HepG2 (cell line): Measurements from ENCODE around the gene PSMB2. TPM values are rescaled to one million over a fixed set of nuclear protein-coding genes. Genes with fewer than 3 reads are reported as not detected.

Experiments
- FOXP1 ChIP-seq, 2 experiments: fragments of 450-650 bp in 1 of 2; IDR thresholded peaks; 2 replicates each; pipeline ENCODE4 v1.6.1; 2017 to 2018; ENCODE audit warnings: antibody characterized with exemption in 1 of 2
- GFI1 ChIP-seq: sonication (generic); formaldehyde crosslinking; IDR thresholded peaks from 2 replicates; pipeline ENCODE4 v1.5.0; 2020; ENCODE audit warnings: missing genetic modification reagents, mild to moderate bottlenecking, borderline replicate concordance
- HNRNPL ChIP-seq: fragments of 200-400 bp; formaldehyde crosslinking; IDR thresholded peaks from 2 replicates; pipeline ENCODE4 v1.6.1; 2017; ENCODE audit warnings: mild to moderate bottlenecking, low read depth, low read length
- RARG ChIP-seq: sonication (generic); formaldehyde crosslinking; IDR thresholded peaks from 2 replicates; pipeline ENCODE4 v1.4.0; 2020; ENCODE audit warnings: low read depth, mild to moderate bottlenecking, missing genetic modification reagents
- REXO4 ChIP-seq: sonication (generic); formaldehyde crosslinking; IDR thresholded peaks from 2 replicates; pipeline ENCODE4 v1.8.0; 2022; ENCODE audit warnings: missing genetic modification reagents, mild to moderate bottlenecking, borderline replicate concordance
- SP1 ChIP-seq, 2 experiments: fragments of 450-650 bp in 1 of 2; sonication (generic) in 1 of 2; formaldehyde crosslinking in 1 of 2; IDR thresholded peaks; 2 replicates each; pipeline versions ENCODE4 v1.4.0 to v1.6.1; 2016 to 2020; ENCODE audit warnings: missing genetic modification reagents in 1 of 2
- YEATS4 ChIP-seq: sonication (generic); formaldehyde crosslinking; IDR thresholded peaks from 2 replicates; pipeline ENCODE4 v1.4.0; 2020; ENCODE audit warnings: missing genetic modification reagents, borderline replicate concordance
- ZNF317 ChIP-seq: sonication (generic); formaldehyde crosslinking; IDR thresholded peaks from 2 replicates; pipeline ENCODE4 v1.5.0; 2020; ENCODE audit warnings: mild to moderate bottlenecking, missing genetic modification reagents
- ZNF780A ChIP-seq: sonication (generic); formaldehyde crosslinking; IDR thresholded peaks from 2 replicates; pipeline ENCODE4 v1.8.0; 2022; ENCODE audit warnings: mild to moderate bottlenecking, missing genetic modification reagents, moderate library complexity
- polyA plus RNA-seq, 8 experiments: library from polyadenylated mRNA; depleted of rRNA in 3 of 8; stranded (reverse) in 7 of 8; unstranded in 1 of 8; fragments of >200 nt; fragmentation: Illumina TruSeq in 4 of 8; extraction: Trizol in 4 of 8; gene quantifications; 2 replicates each; pipeline versions ENCODE4 v1.2.1 to v1.2.3, GENCODE V29; 2011 to 2016; ENCODE audit warnings: low read depth in 4 of 8, missing spikeins in 1 of 8, mixed read lengths in 1 of 8; ENCODE audit not compliant: insufficient read depth in 1 of 8
- total RNA-seq, 5 experiments: library from RNA; depleted of rRNA; stranded (reverse); fragments of >200 nt; fragmentation: Illumina TruSeq; extraction: Trizol; gene quantifications; 2 replicates each; pipeline ENCODE4 v1.2.3, GENCODE V29; 2016; ENCODE audit warnings: low read depth in 1 of 5
- TF ChIP-seq, protein P1 (sequence below): sonication (generic); formaldehyde crosslinking; IDR thresholded peaks from 2 replicates; pipeline ENCODE4 v1.4.0; 2020; ENCODE audit warnings: missing genetic modification reagents, mild to moderate bottlenecking, borderline replicate concordance
- TF ChIP-seq, protein P2 (sequence below), 2 experiments: sonication (generic) in 1 of 2; formaldehyde crosslinking in 1 of 2; IDR thresholded peaks; 2 replicates each; pipeline versions ENCODE4 v1.4.0 to v1.6.1; 2016 to 2020; ENCODE audit warnings: borderline replicate concordance in 1 of 2, low read depth in 1 of 2, mild to moderate bottlenecking in 1 of 2, missing genetic modification reagents in 1 of 2
- TF ChIP-seq, protein P3 (sequence below): sonication (generic); formaldehyde crosslinking; IDR thresholded peaks from 2 replicates; pipeline ENCODE4 v1.5.0; 2020; ENCODE audit warnings: missing genetic modification reagents, mild to moderate bottlenecking, borderline replicate concordance
- TF ChIP-seq, protein P4 (sequence below): sonication (generic); formaldehyde crosslinking; IDR thresholded peaks from 2 replicates; pipeline ENCODE4 v1.4.0; 2020; ENCODE audit warnings: missing genetic modification reagents, mild to moderate bottlenecking, borderline replicate concordance
- TF ChIP-seq, protein P5 (sequence below): IDR thresholded peaks from 2 replicates; pipeline ENCODE4 v1.6.1; 2018; ENCODE audit warnings: missing genetic modification reagents, mild to moderate bottlenecking, missing compliant biosample characterization
- TF ChIP-seq, protein P6 (sequence below): sonication (generic); formaldehyde crosslinking; IDR thresholded peaks from 2 replicates; pipeline ENCODE4 v1.5.1; 2020; ENCODE audit warnings: mild to moderate bottlenecking, missing genetic modification reagents, borderline replicate concordance

Gene PSMB2
- total and polyA plus RNA-seq, 2 of the 13 experiments (the other 11 are each of a cell fraction or from before 2014, with no cell fraction given), result 60.6 to 62.2 TPM

DNA sequence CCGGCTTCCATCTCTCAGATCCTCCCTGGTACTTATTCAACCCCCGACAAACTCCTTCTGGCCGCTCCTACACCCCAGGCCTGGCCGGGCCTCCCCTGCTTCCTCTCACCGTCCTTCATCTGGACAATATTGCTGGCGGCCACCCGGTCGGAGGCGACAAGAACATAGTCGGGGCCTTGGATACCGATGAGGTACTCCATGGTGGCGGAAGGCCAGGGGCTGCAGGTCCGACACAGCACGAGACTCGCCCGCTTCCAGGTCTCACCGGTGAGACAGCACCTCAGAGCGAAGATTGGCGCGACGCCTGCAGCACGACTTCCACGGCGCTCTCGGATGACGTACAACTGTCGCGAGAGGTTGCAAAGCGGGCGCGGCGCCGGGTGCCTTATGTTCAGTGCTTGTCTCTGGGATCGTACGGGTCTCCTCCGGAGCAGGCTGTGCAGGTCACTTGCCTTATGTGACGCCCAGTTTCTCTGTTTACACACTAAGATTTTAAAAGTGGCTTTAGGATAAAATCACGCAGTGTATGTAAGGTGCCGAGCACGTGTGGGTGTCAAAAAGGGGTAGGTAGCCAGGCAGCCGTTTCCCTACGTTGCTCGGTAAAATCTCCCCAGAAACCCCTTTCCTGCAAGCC is at the start of gene PSMB2 (continued):
- TF ChIP-seq RARG (CRISPR knock-in tag) (no peak), REXO4 (CRISPR knock-in tag) (no peak), HNRNPL (no peak), YEATS4 (peak; percentile 91), FOXP1 (IDR thresholded peaks at IDR 0.05) (no peak), FOXP1 (CRISPR knock-in tag; IDR thresholded peaks at IDR 0.05) (no peak), SP1 (IDR thresholded peaks at IDR 0.05) (no peak), SP1 (CRISPR knock-in tag; IDR thresholded peaks at IDR 0.05) (0 out of 2 replicates have a peak, but pooled peaks have one; percentile 36), GFI1 (no peak; the same call in 1 of the 2 replicates), ZNF780A (CRISPR knock-in tag) (no peak; the same call in 1 of the 2 replicates), ZNF317 (CRISPR knock-in tag) (no peak; the same call in 1 of the 2 replicates)
- TF ChIP-seq, protein P1, sequence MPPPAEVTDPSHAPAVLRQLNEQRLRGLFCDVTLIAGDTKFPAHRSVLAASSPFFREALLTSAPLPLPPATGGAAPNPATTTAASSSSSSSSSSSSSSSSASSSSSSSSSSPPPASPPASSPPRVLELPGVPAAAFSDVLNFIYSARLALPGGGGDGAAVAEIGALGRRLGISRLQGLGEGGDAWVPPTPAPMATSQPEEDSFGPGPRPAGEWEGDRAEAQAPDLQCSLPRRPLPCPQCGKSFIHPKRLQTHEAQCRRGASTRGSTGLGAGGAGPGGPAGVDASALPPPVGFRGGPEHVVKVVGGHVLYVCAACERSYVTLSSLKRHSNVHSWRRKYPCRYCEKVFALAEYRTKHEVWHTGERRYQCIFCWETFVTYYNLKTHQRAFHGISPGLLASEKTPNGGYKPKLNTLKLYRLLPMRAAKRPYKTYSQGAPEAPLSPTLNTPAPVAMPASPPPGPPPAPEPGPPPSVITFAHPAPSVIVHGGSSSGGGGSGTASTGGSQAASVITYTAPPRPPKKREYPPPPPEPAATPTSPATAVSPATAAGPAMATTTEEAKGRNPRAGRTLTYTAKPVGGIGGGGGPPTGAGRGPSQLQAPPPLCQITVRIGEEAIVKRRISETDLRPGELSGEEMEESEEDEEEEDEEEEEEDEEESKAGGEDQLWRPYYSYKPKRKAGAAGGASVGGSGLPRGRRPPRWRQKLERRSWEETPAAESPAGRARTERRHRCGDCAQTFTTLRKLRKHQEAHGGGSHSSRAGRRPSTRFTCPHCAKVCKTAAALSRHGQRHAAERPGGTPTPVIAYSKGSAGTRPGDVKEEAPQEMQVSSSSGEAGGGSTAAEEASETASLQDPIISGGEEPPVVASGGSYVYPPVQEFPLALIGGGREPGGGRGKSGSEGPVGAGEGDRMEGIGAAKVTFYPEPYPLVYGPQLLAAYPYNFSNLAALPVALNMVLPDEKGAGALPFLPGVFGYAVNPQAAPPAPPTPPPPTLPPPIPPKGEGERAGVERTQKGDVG (CRISPR knock-in tag), result no peak
- TF ChIP-seq, protein P2, sequence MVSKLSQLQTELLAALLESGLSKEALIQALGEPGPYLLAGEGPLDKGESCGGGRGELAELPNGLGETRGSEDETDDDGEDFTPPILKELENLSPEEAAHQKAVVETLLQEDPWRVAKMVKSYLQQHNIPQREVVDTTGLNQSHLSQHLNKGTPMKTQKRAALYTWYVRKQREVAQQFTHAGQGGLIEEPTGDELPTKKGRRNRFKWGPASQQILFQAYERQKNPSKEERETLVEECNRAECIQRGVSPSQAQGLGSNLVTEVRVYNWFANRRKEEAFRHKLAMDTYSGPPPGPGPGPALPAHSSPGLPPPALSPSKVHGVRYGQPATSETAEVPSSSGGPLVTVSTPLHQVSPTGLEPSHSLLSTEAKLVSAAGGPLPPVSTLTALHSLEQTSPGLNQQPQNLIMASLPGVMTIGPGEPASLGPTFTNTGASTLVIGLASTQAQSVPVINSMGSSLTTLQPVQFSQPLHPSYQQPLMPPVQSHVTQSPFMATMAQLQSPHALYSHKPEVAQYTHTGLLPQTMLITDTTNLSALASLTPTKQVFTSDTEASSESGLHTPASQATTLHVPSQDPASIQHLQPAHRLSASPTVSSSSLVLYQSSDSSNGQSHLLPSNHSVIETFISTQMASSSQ (IDR thresholded peaks at IDR 0.05; ENCODE audit: low read depth), result peak; percentile 48
- TF ChIP-seq, protein P2 (CRISPR knock-in tag; IDR thresholded peaks at IDR 0.05; ENCODE audit: borderline replicate concordance), result 0 out of 2 replicates have a peak, but pooled peaks have one; percentile 26
- TF ChIP-seq, protein P3, sequence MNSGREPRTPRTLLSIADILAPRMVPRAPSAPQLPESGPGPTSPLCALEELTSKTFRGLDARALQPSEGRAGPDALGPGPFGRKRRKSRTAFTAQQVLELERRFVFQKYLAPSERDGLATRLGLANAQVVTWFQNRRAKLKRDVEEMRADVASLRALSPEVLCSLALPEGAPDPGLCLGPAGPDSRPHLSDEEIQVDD (CRISPR knock-in tag), result no peak; the same call in 1 of the 2 replicates
- TF ChIP-seq, protein P4, sequence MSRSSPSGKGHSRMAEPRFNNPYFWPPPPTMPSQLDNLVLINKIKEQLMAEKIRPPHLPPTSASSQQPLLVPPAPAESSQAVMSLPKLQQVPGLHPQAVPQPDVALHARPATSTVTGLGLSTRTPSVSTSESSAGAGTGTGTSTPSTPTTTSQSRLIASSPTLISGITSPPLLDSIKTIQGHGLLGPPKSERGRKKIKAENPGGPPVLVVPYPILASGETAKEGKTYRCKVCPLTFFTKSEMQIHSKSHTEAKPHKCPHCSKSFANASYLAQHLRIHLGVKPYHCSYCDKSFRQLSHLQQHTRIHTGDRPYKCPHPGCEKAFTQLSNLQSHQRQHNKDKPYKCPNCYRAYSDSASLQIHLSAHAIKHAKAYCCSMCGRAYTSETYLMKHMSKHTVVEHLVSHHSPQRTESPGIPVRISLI, result no peak
- TF ChIP-seq, protein P5, sequence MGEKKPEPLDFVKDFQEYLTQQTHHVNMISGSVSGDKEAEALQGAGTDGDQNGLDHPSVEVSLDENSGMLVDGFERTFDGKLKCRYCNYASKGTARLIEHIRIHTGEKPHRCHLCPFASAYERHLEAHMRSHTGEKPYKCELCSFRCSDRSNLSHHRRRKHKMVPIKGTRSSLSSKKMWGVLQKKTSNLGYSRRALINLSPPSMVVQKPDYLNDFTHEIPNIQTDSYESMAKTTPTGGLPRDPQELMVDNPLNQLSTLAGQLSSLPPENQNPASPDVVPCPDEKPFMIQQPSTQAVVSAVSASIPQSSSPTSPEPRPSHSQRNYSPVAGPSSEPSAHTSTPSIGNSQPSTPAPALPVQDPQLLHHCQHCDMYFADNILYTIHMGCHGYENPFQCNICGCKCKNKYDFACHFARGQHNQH, result peak; percentile 66; the same call in 1 of the 2 replicates
- TF ChIP-seq, protein P6, sequence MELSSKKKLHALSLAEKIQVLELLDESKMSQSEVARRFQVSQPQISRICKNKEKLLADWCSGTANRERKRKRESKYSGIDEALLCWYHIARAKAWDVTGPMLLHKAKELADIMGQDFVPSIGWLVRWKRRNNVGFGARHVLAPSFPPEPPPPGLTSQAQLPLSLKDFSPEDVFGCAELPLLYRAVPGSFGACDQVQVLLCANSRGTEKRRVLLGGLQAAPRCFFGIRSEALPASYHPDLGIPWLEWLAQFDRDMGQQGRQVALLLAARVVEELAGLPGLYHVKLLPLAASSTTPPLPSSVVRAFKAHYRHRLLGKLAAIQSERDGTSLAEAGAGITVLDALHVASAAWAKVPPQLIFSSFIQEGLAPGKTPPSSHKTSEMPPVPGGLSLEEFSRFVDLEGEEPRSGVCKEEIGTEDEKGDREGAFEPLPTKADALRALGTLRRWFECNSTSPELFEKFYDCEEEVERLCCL, result no peak
